ENCODE results near the gene OR10T2. TPM values are rescaled to one million over a fixed set of nuclear protein-coding genes. Genes with fewer than 3 reads are reported as not detected.

Gene OR10T2
- total RNA-seq (2014; rRNA removed; shearing (Covaris generic)), result not detected in 2 replicates

GRCh38 chr1:158398818-158399514, at the start of gene OR10T2:
OR10T2 (minus strand) TSS chr1:158399466; CDS start chr1:158399466, 0 bp downstream.

GRCh38 chr1:158426137-158426536, 26.9 kb upstream of the OR10T2 start, which contains the start of gene OR10K2:
OR10K2 (minus strand) TSS chr1:158426237; CDS start chr1:158420866, 5,371 bp downstream.

GRCh38 chr1:158353303-158354075, 45.8 kb downstream of the OR10T2 start, which contains the start of gene CD1E:
CD1E (plus strand) TSS chr1:158353894; CDS start chr1:158353989, 95 bp downstream.

Other genes with a start within 250 kb of the OR10T2 start
- gene CD1D, start 218.6 kb downstream of the OR10T2 start, total RNA-seq (2014; rRNA removed; shearing (Covaris generic)), result 1.5 and 1.8 TPM in 2 replicates
- gene CD1A, start 145.0 kb downstream of the OR10T2 start, total RNA-seq (2014; rRNA removed; shearing (Covaris generic)), result not detected in 2 replicates
- gene CD1C, start 109.5 kb downstream of the OR10T2 start, total RNA-seq (2014; rRNA removed; shearing (Covaris generic)), result not detected in 2 replicates
- not detected in 2 replicates for gene CD1B, start 67.9 kb downstream of the OR10T2 start, total RNA-seq (2014; rRNA removed; shearing (Covaris generic))
- not detected in 2 replicates for gene CD1E, start 45.6 kb downstream of the OR10T2 start, total RNA-seq (2014; rRNA removed; shearing (Covaris generic))
- not detected in 2 replicates for gene OR10K2, start 26.8 kb upstream of the OR10T2 start, total RNA-seq (2014; rRNA removed; shearing (Covaris generic))
- not detected in 2 replicates for gene OR10K1, start 62.4 kb upstream of the OR10T2 start, total RNA-seq (2014; rRNA removed; shearing (Covaris generic))
- not detected in 2 replicates for gene OR10R2, start 72.8 kb upstream of the OR10T2 start, total RNA-seq (2014; rRNA removed; shearing (Covaris generic))
- not detected in 2 replicates for gene OR6Y1, start 154.9 kb upstream of the OR10T2 start, total RNA-seq (2014; rRNA removed; shearing (Covaris generic))
- gene OR6P1, start 171.1 kb upstream of the OR10T2 start, total RNA-seq (2014; rRNA removed; shearing (Covaris generic)), result not detected in 2 replicates
- gene OR10X1, start 180.4 kb upstream of the OR10T2 start, total RNA-seq (2014; rRNA removed; shearing (Covaris generic)), result not detected in 2 replicates
- not detected in 2 replicates for gene OR10Z1, start 205.8 kb upstream of the OR10T2 start, total RNA-seq (2014; rRNA removed; shearing (Covaris generic))